Stimulated activated CD8-positive, alpha-beta memory T cell treated with anti-CD3 and anti-CD28 coated beads, Interleukin-7, amount 100 ng/mL, for 4 hours (primary cell): Measurements from ENCODE around the gene BIN1.
"Not testable (repeated sequence)": the region's sequence is repeated elsewhere in the genome, so short reads cannot be mapped to it uniquely, and the experiment has no call there.

Experiments used
- DNase-seq, 2 donors: peaks; one replicate each; pipeline ENCODE4 v3.0.0-alpha.2; 2020; ENCODE audit warnings: low read depth in 2 of 2

BIN1 gene

DNA sequence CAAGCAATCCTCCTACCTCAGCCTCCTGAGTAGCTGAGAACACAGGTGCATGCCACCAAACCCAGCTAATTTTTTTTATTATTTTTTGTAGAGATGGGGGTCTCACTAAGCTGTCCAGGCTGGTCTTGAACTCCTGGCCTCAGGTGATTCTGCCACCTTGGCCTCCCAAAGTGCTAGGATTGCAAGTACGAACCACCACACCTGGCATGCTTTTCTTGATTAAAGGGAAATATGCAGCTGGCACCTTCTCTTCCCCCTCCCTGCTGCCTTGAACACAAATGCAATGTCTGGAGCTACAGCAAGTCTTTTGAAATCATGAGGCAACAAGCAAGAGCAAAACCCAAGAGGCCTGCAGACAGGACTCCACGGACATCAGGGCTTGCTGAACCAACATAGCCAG lies 26.8 kb upstream of the BIN1 start:
- no peak for DNase-seq

DNA sequence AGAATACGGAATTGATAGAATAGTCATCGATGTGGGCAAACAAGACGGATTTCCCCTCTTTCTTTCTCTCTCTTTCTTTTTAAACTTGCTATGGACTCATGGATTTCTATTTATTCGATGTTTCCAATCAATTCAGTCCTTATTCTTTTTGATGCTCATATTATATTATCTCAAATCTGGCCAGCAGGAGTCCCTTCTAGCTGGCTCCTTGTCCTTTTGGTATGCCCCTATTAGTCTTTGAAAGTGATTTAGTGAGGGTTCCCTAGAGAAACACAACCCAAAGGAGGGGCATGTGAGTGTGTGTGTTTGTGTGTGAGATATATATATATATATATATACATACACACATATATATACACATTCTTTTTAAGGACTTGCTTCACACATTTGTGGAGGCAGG lies 23.5 kb upstream of the BIN1 start:
- no peak for DNase-seq

DNA sequence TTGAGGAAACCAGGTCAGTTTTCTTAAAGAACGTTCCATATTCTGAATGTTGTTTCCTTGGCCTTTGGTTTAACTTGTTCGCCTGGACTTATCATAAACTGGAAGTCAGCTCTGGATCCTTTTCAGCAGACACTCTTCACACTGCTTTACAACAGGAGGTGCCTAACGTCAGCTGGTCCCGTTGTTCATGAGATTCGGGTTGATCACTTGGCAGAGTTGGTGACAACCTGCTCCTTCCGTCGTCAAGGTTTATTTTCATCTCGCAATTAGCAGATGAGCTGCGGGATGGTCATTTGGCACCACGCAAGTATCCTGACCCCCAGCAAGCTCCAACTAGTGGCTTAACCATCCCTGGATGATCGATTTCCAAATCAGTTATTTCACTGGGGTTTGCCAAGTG lies 23.0 kb upstream of the BIN1 start:
- no peak for DNase-seq

DNA sequence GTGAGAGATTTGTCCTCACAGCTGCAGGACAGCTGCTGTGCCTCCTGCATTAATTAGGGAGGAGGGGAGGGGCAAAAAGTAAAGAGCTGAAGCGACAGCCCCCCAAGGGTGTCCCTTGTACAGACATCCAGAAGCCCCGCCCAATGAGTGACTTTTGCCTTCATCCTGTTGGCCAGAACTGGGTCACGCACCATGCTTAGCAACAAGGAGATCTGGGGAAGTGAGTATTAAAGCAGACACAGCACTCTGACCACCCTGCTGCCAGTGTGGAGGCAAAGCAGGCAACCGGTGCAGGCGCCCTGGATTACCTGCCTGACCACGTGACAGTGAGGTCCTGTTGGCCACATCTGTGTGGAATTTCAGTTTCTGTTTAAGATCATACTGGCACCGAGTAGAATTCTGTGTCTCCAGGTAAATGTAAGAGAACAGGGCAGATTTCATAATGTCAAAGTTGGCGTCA lies 21.5 kb upstream of the BIN1 start:
- DNase-seq = no peak

DNA sequence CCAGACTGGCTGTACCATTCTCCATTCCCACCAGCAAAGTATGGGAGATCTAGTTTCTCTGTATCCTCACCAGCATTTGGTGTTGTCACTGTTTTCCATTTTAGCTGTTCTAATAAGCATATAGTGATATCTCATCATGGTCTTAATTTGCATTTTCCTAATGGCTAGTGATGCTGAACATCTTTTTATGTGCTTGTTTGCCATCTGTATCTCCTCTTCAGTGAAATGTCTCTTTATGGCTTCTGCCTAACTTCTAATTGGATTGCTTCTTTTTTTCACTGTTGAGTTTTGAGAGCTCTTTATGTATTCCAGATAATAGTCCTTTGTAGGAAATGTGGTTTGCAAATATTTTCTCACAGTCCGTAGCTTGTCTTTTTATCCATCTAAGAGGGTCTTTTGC lies 18.9 kb upstream of the BIN1 start:
- no peak for DNase-seq

DNA sequence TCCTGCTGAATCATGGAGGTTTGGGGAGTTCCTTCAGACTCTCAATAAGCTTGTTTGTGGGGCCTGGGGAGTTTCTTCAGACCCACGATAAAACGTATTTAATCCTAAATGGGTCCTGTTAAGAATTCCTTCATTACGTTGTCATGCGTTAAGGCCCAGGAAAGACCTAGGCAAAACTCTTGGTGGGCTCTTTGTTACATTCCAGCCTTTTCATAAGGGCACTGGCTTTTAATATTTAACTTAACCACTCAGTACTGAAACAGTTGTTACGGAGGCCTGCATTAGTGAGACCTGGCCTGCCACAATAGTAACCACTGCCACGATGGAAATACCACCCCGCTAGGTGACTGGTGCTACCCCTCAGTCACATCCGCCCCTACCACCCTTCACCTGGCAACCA lies 17.5 kb upstream of the BIN1 start:
- DNase-seq = no peak

DNA sequence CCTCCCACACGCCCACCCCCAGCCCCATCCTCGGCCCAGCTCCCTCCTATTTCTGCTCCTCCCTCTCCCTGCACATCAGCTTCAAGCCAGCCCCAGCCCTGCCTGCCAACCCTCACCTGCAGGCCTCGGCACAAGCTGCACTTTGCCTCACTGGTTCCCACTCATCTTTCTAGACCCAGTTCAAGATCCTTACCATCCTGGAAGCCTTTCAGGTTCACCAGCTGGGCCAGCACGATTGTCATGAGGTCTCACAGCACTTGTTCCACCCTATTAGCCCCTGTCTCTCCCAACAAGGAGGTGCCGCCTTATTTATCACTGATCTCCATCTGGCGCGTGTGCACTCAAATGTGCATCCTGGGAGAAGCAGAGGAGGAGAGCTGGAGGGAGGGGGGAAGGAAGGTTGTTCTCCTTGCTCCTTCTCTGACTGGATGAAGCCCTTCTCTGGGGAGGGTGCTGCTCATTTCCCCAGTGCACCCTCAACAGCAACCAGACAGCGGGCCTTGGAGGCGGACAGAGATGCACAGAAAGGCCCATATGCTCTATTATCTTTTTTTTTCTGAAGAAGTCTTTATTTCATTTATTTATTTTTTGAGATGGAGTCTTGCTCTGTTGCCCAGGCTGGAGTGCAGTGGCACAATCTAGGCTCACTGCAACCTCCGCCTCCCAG lies 15.5 kb upstream of the BIN1 start:
- no peak for DNase-seq

DNA sequence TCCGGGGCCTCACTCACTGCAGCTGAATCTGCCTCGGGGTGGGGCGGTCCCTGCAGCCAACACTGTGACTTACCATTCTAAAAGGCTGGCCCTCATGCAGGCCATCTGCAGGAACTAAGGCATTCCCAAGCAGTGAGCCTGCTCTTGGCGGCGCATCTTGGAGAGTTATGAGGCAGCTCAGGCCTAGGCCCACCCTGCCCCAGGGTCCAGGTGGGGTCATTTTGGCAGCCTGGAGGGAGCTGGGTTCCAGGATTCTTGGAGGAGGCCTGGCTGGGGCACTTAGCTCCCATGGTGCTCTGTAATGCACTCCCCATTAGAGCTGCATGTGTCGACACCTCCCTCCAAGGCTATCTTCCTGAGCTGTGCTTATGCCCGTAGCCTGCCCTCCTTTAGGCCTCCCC lies 14.8 kb upstream of the BIN1 start:
- DNase-seq = no peak

DNA sequence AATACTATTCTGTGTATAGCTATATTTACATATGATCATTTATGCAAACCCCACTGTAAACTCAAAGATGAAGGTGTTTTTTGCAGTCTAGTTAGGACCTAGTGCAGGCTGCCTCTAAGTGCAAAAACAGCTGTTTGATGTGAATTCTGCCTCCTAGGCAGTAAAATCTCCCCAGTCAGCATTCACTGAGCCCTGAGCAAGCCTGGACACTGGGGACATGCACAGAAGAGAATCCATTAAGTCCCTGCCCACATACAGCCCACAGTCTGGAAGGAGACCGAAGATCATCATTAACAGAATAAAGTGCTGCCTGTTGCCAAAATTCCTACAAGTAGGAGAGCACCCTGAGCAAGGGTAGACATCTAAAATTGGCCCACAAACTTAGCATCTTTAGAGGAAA lies 14.4 kb upstream of the BIN1 start:
- no peak for DNase-seq

DNA sequence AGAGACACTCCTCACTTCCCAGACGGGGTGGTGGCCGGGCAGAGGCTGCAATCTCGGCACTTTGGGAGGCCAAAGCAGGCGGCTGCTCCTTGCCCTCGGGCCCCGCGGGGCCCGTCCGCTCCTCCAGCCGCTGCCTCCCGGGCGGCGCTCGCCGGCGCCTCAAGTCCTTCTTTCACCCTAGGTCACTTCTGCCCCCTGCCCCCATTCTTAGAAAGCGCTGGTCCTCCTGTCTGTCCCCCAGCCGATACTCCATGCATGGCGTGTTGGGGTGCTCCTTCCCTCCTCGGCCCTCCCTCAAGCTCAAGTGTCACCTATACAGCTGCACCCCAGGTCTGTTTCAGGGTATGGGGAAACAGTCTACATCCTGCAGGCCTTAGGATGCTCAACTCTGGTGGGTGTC lies 13.5 kb upstream of the BIN1 start:
- DNase-seq = not testable (repeated sequence)

DNA sequence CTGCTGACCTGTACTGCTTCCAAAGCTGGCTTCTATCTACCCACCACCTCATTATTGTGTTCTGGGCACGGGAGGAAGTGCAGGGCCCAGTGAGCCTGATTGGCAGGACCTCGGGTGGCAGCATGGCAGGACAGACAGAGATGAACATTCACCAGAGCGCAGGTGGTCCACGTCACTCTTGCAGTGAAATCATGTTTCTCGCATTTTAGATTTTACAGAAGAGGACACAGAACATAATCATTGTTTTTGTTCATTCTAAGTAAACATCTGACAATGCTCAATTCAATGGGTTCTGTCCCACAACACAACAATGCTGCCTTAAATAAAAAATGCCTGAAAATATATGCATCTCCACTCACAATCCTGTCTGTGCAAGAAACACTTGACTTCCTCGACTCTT lies 11.5 kb upstream of the BIN1 start:
- DNase-seq = no peak

DNA sequence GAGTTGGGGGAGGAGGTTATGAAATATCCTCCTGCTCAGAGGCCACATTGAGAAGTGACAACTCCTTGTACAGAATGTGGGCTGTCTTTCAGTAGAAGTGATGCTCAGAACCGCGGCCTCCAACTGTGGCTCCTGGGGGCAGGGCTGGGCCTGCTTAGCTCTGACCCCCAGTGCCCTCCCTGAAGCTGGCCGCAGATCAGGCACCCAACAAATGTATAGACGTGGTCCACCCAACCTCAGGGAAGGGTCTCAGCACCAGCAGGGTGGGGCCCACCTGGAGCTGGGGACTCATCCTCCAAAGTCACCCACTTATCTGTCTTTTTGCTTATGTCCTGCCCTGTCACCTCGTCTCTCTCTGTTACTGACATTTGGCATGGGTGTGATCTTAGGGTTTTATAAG lies 11.1 kb upstream of the BIN1 start:
- DNase-seq = no peak

DNA sequence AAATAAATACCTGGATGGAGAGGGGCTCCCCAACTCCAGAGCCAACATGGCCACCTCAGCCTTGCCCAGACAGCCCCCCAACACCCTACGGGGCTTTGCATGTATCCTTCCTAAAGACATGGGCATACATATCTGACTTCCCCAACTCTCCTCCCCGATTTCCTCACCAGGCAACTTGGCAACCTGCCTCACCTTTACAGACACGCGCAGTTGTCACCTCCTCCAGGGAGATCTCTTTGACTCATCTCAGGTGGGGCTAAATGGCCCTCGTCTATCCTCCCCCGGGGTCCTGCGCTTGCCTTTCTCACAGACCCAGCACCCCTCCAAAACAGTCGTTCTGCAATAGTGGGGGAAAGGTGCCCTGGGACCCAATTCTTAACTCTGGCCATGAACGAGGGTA lies 10.6 kb upstream of the BIN1 start:
- no peak for DNase-seq

DNA sequence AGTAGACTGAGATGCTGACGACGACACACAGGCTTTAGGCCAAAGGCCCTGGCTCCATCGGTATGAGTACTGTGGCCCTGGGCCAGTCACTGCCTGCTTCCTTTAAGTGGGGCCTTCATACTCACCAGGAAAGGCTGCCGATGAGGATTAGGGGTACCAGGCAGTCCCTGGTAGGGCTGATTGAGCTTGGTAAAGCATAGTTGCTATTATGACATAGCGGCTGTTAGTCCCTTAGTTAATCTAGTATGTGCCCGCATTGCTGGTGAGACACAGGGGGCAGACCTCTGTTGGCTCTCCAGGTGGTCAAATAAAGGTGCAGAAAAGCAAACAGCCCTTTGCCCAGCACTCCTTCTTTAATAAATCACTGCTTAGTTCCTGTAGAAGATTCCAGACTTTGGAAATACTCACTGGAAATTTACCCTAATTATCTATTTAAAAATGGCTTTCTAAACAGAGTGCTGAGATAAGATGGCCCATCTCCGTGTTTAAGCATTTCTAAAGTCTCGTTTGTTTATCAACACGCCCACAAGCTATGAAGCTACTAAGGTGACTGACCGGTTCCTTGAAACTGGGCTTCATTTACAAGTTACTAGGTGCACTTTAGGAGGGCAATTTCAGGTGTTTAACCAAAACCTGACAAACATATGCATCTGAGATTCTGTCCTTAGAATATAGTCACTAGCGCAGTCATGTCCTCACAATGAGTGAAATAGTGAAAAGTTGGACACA lies 8.7 kb upstream of the BIN1 start:
- DNase-seq = no peak

DNA sequence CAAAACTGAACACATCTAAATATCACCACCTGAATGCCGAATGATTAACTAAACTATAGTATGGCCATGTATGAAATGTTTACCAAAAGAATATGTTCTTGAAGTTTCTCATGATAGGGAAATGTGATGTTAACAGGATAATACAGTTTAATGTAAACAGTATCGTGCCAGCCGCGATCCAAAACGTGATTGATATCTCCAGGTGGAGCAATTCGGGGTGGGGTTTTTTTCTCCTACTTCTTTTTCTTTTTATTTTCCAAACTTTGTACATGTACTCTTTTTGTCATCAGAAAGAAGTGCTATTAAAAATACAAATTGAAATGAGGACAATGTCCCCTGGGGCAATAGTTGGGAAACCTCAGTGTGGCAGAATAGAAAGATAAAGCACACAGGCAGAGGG lies 4.0 kb upstream of the BIN1 start:
- DNase-seq = no peak

DNA sequence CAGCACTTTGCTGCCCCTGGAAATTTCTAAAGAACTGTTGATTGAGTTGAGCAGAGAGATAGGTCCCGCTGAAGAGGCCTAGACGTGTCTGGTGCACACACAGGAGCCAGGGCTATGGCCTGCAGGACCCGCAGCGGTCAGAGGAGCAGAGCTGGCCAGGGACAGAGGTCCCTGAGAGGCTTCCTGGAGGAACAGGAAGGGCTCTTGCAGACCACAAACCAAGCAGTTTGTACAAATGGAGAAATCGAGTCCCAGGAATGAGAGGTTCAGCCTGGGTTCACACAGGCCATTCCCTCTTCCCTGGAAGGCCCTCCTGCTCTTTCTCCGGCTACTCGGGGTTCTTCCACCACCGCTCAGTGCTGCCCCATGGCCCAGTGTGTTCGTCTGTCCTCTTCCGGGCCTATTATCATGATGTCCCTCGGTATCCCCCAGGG lies 1.2 kb upstream of the BIN1 start:
- no peak for DNase-seq

DNA sequence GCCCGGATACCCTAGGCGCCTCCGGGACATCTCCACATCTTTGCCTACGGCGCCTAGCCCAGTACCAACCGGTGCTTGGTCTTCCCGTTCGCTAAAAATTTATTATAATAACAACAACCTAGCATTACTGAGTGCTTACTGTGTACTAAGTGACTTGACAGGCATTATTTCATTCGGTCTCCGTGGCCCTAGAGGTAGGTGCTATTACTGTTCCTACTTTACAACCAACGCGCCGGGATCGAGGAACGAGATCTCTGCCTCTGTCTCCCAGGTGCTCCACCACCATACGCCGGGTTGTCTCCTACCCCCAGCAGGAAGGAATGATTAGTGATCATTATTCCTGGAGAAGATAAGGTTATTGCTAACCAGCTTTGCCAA lies 657 bp upstream of the BIN1 start:
- no peak for DNase-seq

DNA sequence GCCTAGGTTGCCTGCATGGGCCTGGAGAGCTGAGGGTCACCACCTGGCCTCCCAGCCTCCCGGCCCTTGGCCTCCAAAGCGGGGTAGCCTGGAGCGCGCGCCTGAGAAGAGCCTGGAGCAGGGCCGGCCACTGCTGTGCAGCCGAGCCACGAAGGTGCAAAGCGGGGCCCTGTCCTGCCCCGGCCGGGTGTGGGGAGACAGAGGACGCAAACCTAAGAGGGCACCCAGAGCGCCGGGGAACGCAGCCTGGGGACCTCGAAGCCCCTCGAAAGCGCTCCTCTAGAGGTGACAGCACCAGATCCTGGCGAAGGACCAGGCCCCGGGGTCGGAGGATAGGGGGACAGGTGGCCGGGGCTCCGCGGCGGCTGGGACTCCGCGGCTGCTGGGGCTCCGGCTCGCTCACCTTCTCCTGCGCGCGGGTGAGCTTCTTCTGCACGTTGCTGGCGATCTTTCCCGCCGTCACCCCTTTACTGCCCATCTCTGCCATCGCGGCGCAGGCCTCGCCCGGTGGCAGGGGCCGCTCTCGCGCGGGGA lies 430 bp downstream of the BIN1 start:
- no peak for DNase-seq

DNA sequence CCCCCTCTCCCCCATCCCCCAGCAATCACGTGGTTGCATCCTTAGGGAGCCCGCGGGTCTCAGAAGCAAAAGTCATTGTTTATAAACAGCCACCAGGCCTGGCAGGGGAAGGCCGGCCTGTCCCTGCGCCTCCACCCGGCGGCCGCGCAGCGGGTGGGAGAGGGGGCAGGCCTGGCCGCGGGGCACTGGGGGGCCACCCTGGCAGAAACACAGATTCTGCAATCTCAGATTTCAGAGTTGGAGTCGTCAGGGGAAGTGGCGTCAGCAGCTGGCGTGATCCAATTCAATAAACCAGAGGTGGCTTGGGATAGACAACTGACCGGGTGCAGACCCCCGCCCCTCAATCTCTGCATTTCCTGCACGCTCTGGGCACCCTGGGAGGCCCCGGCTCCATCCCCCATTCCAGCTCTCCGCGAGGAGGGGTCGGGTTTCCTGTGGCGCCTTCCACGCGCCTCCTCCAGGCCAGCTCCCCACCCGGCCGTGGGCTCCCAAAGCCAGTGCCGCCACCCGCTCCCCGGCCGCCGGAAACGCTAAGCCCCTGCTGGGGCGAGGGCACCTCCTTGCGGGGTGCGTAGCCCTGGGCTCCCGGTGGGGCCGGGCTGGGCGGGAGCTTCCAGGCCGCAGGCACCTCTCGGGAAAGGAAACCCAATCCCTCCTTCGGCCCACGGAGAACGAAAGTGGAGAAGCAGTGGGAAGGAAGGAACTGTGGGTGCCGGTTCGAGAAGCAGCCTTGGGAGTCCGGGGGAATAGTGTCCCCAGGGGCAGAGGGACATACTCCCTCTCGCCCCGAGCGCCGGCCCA lies 1.1 kb downstream of the BIN1 start:
- no peak for DNase-seq

DNA sequence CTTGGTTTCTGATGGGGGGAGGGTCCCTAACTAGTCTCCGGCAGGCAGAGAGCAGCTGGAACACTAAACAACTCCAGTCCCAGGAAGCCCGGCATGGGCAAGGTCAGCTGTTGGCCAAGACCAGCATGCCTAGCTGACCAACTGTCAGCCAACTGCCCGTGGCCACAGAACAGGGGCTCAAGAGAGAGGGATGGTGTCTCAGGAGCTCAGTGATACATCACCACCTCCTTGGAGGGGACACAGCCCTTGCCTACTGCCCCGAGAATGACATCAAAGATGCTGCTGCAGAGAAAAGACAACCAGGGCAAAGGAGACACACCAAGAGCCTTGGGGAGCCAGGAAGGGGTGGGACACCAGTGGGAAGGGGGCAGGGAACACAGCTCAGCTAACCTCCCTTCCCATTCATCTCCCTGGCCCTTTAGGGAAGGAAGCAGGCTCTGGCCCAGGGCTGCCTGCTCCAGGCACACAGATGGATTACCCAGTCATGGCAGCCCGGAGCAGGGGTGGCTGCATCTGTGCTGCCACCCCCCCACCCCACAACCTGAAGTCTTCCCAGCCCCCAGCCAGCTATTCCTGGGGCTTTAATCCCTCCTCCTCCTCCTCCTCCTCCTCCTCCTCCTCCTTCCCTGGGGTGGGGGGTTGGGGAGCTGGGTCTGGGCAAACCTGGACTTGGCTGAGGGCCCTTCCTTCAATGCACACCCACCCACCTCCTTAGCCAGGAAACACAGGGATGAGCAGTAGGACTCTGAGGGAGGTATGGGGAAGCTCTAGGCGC lies 1.9 kb downstream of the BIN1 start:
- DNase-seq = no peak

DNA sequence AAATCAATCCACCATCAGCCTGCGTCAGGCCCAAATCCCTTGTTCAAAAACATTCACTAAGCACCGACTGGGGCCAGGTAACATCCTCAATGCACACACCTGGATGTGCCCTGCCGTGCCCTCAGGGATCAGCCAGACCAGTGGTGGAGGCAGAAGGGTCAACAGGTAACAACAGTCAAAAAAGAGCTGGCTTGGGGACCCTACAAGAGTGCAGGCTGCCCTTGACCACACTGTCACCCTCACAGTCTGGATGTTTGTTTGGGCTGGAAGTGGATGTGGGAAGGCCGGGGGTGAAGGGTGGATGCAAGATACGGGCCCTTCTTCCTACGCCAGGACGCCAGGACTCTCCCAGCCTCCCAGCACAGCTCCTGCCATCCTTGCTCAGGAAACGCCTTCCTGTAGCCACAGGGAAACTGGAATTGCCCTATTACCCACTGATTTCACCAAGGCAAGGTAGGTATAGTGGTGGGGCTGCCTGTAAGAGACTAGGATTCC lies 2.7 kb downstream of the BIN1 start:
- no peak for DNase-seq
